Right ventricle myocardium inferior (tissue), 1 donor: Measurements from ENCODE around the gene GPR171. TPM values are rescaled to one million over a fixed set of nuclear protein-coding genes. Genes with fewer than 3 reads are reported as not detected.
"Not testable (repeated sequence)": the region's sequence is repeated elsewhere in the genome, so short reads cannot be mapped to it uniquely, and the experiment has no call there.

Source experiments
- ATAC-seq: fragments of 200-7000 bp; cut with Tn5 transposase; one replicate; pipeline ENCODE4 v1.9.1; 2020; ENCODE audit warnings: mild to moderate bottlenecking, moderate library complexity
- DNase-seq: peaks from one replicate; pipeline ENCODE4 v3.0.0; 2021; ENCODE audit errors: missing footprints
- intact Hi-C: fragments of 100-400 bp; cut with DNase I; formaldehyde crosslinking; loops from one replicate; pipeline ENCODE4 v1.11.0; 2022
- long read RNA-seq: library from polyadenylated mRNA; unstranded; transcript quantifications from one replicate; pipeline ENCODE4 v2.0.0, GENCODE V29; 2021
- total RNA-seq: library from RNA; stranded (reverse); fragmentation: NEBNext Ultra II Directional; extraction: Animal tissue kit (Norgen Biotek cat#: 25700); gene quantifications from one replicate; pipeline ENCODE4 v1.2.1, GENCODE V29; 2021
- donor health status: DM: no; HTN: yes; CAD: no; lungs with severe emphysema.

The GPR171 gene, protein sequence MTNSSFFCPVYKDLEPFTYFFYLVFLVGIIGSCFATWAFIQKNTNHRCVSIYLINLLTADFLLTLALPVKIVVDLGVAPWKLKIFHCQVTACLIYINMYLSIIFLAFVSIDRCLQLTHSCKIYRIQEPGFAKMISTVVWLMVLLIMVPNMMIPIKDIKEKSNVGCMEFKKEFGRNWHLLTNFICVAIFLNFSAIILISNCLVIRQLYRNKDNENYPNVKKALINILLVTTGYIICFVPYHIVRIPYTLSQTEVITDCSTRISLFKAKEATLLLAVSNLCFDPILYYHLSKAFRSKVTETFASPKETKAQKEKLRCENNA
- total RNA-seq = 0.24 TPM
- long read RNA-seq = 0 reads

DNA sequence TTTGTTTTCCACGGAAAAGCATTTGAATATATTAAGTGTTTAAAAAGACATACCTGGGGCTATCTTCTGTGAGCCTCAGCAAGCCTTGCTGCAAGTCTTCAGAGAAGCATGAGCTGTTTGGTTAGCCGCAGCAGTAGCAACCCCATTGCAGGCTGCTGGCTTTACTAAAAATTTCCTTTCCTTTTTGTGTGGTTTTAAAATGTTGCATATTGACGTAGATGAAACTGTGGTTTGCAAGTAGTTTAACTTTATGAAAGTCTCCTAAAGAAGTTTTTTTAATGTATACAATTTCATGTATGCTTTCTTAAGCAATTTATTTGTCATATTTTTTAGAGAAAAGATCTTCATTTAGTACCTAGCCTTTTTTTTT, at the start of gene GPR171:
TSS of gene GPR171 (minus strand) at position 166 of the 370 bp plus-strand sequence. CDS start 3,830 bp downstream, outside the sequence.
- ATAC-seq = no peak
- intact Hi-C loops = no loop called here
- DNase-seq = no peak

DNA sequence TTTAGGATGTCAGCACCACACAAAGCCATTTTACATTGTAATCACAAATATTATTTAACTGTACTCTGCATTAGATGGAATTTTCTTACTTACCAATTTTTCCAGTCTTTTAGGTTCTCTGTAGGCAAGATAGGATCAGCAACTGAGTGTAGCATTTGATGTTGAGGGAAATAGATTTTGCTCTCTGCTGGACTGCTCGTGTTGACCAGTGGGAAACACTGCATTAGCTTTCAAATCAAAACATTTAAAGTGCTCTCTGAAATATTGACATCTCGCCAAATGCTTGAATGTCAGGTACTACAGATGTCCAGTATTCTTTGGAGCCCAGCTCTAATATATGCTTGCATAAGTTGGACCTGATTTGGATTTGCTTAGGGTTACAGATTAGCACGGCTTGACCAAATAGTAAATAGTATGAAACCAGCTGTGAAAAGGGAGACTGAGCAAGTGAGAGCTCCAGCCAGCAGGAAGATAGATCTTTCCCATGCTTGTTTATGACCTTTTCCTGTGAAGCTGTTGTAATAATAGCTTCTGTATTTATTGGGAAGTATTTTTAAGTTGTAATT, 45.8 kb upstream of the GPR171 start:
- ATAC-seq = no peak
- intact Hi-C loops = no loop called here
- no peak for DNase-seq

GRCh38 chr3:151242006-151242405, 39.0 kb upstream of the GPR171 start:
- intact Hi-C loops, ATAC-seq: not testable (repeated sequence)

GRCh38 chr3:151236736-151237135, 33.7 kb upstream of the GPR171 start:
- DNase-seq (no peak), ATAC-seq (no peak)
- intact Hi-C loops = no loop called here

More at GRCh38 chr3:151242006-151242405, 39.0 kb upstream of the GPR171 start:
- not testable (repeated sequence) for DNase-seq

GRCh38 chr3:151236316-151236715, 33.3 kb upstream of the GPR171 start:
- intact Hi-C loops = no loop called here
- DNase-seq (no peak), ATAC-seq (no peak)

DNA sequence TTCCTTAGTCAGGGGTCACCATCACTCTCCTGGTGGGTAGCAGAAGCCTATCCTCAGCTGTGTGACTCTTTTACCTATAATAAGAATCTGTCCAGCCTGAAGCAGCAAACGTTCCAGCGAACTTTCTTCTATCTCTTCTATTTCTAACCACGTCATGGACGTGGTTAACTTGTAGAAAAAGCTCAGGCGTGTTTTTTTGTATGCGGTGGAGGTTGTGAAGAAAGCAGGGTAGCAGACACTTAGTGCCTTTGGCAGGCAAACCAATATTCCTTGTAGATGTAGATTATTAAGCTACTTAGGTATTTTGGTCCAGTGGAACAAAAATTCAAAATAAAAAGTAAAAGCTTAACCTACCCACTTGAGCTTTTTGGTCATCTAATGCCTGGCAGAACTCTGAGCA, 31.8 kb upstream of the GPR171 start:
- intact Hi-C loops = no loop called here
- ATAC-seq = no peak
- no peak for DNase-seq

DNA sequence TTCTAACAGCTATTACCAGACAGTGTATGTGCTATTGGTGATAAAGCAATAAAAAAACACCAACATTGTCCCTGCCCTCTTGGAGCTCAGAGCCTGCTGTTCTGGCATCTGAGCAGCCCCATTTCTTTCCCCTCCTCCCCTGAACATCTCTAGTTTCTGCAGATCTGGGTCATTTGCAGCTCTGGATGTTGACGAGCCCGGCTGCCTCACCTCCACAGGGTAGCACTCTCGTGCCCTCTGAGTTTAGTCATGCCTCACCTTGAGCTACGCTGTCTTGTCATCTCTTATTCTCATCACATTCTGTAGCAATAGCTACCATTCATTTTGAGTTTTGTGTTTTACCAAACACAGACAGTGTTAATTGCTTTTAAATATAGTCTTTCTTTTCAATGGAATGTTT, 30.0 kb upstream of the GPR171 start:
- intact Hi-C loops = no loop called here
- ATAC-seq = no peak
- DNase-seq = no peak

- ATAC-seq, intact Hi-C loops, DNase-seq: not testable (repeated sequence)
These were observed 29.4 kb upstream of the GPR171 start for GRCh38 chr3:151232403-151232802.

GRCh38 chr3:151230646-151231045, 27.6 kb upstream of the GPR171 start:
- ATAC-seq (no peak), DNase-seq (no peak)
- intact Hi-C loops = no loop called here

DNA sequence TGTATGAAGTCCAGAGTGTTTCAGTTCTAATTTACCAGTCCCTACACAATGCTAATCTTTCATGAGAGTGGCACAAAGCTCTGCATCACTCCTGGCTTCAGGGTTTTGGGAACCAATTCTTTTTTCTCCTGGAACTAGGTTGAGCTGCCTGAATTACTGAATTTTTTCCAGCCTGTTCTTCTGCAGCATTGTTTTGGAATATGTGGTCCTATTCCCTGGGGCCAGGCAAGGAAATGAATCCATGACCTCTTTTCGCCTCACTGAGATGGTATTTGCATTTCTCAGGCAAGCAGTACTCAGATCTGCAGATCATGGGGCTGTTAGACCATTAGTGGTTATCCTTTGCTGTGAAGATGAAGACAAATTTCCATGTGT, 25.6 kb upstream of the GPR171 start:
- peak; percentile 49 for ATAC-seq
- DNase-seq = no peak

GRCh38 chr3:151227807-151228665, 25.0 kb upstream of the GPR171 start:
- intact Hi-C loops = loop anchor here (1.0 to 5.0 kb wide), 2 partner anchors 55 to 99 kb away; partner anchors contain the start of gene P2RY13
- ATAC-seq = peak; percentile 87
- DNase-seq = peak; percentile 68

More for the DNA sequence above, 25.6 kb upstream of the GPR171 start:
- intact Hi-C loops = loop anchor here (1.0 to 5.0 kb wide), 2 partner anchors 55 to 99 kb away; partner anchors contain the start of gene P2RY13

DNA sequence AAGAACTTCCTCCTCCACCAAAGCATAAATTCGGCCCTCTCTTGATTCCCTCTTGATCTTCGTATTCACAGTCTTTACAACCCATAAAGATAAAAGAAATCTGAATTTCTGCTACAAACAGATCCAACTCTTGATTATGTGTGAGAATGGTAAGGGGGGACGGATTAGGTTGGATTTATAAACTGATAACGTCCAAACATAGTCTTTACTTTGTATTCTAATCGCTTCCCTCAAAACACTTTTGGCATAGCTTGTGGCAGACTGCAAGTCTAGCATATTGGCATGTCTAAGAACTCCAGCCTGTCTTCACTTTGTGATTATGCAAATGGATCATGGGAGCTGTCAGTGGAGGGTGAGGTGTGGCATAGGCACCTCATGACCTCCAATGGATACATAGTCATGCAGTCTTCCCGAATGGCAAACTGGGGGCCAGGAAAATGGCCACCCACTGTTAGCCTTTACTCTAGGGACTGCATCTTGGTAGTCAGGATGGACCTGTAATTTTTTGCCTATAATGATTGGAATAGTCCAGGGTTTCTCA, 24.3 kb upstream of the GPR171 start:
- no peak for DNase-seq
- intact Hi-C loops = loop anchor here (5.0 kb wide), 1 partner anchor 100 kb away; the partner anchor contains the start of gene P2RY13
- peak; percentile 33 for ATAC-seq

GRCh38 chr3:151226825-151227224, 23.8 kb upstream of the GPR171 start:
- intact Hi-C loops = loop anchor here (5.0 kb wide), 1 partner anchor 100 kb away; the partner anchor contains the start of gene P2RY13
- ATAC-seq (no peak), DNase-seq (no peak)

DNA sequence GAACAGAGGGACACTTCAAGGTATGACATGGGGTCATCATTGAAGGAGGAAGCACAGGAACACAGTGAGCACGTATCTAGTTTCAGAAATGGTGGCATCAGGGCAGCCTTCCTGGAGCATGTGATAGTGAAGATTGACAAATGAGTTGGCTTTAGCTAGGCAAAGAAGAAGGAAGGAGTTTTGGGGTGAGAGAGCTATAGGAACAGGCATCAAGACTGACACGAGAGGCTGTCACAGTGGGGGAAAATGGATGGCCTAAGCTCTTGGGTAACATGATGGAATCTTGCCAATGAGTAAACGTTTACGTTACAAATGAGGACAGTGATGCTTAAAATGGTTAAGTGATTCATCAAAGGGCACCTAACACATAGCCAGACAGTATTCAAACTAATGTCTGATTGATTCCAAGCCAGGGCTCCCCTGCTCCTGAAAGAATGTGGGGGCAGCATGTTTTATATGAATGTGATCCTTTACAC, 23.1 kb upstream of the GPR171 start:
- DNase-seq (no peak), ATAC-seq (no peak)
- intact Hi-C loops = loop anchor here (5.0 kb wide), 1 partner anchor 101 kb away; the partner anchor contains the start of gene P2RY13

- intact Hi-C loops = loop anchor here (5.0 kb wide), 1 partner anchor 102 kb away; the partner anchor contains the start of gene P2RY13
These were observed 22.3 kb upstream of the GPR171 start for GRCh38 chr3:151225040-151225975.

DNA sequence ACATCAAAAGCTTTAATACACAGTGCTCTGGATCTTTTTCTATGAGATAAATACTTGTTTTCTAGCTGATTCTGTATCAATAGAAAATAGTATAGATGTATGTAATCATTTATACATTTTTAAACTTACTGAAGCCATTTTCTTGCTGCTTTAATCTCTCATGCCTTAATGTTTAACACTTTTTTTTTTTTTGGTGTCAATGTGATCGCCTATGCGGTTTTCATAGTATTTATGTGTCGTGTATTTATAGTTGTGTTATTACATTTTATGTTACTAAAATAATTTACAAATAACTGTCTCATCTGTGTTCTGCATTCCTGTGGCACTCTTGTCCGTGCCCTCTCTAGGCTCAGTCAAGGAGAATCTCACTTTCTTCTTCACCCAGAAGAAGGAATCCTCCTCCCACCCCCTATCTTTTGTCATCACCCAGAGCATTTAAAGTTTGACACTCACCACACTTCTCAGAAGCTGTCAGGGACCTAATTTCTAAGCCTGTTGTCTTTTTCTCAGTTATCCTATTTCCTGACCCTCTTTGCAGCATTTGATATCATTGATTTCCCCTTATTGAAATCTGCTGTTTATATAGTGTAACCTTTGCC, 21.4 kb upstream of the GPR171 start:
- intact Hi-C loops = no loop called here
- no peak for ATAC-seq

More at GRCh38 chr3:151225040-151225975, 22.3 kb upstream of the GPR171 start:
- DNase-seq (no peak), ATAC-seq (no peak)

DNA sequence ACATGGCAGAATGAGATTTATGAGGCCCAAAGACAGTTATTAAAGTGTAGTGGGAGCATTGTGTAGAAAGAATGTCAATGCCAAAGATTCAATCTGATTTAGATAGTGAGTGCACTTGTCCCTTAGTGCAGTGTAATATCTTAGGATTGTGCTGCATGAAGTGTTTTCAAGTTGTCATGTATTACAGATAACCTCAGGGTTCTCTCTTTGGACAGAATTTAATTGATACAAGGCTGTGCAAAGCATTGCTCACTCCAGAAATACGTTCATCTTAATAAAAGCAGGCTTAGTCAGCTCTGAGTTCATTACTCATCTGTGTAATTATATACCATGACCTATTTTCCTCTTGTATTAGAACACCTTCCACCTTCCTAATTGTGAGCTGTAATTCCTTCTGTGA, 16.0 kb upstream of the GPR171 start:
- DNase-seq (no peak), ATAC-seq (no peak)
- intact Hi-C loops = no loop called here

More for the DNA sequence above, 21.4 kb upstream of the GPR171 start:
- no peak for DNase-seq
